Cerebellar nuclear complex (tissue), 1 donor: ENCODE measurements around the gene GALNT17.

Source experiments
- DNase-seq, 2 experiments: peaks; one replicate each; lab custom pipeline; 2025; lab: John Stamatoyannopoulos, UW

Gene GALNT17

GRCh38 chr7:71507680-71508602, 376.0 kb downstream of the GALNT17 start:
- DNase-seq: no peak

GRCh38 chr7:71509381-71509780, 377.4 kb downstream of the GALNT17 start:
- DNase-seq: no peak

GRCh38 chr7:71511361-71511807, 379.4 kb downstream of the GALNT17 start:
- DNase-seq: no peak

GRCh38 chr7:71517940-71518699, 386.2 kb downstream of the GALNT17 start:
- peak in 1 of 2 experiments; percentile 9 for DNase-seq

GRCh38 chr7:71518880-71519279, 386.9 kb downstream of the GALNT17 start:
- no peak for DNase-seq

- no peak for DNase-seq
These were observed 389.6 kb downstream of the GALNT17 start for GRCh38 chr7:71521506-71521905.

GRCh38 chr7:71526106-71526505, 394.2 kb downstream of the GALNT17 start:
- DNase-seq: no peak

- no peak for DNase-seq
These were observed 395.3 kb downstream of the GALNT17 start for GRCh38 chr7:71527213-71527612.

- DNase-seq: peak in 1 of 2 experiments; percentile 41
These were observed 403.7 kb downstream of the GALNT17 start for GRCh38 chr7:71535616-71536015.

GRCh38 chr7:71538210-71538609, 406.3 kb downstream of the GALNT17 start:
- no peak for DNase-seq

GRCh38 chr7:71539615-71540014, 407.7 kb downstream of the GALNT17 start:
- no peak for DNase-seq

GRCh38 chr7:71541707-71542353, 409.9 kb downstream of the GALNT17 start:
- DNase-seq: no peak

- DNase-seq: no peak
These were observed 411.5 kb downstream of the GALNT17 start for GRCh38 chr7:71543396-71543795.

GRCh38 chr7:71544816-71545215, 412.9 kb downstream of the GALNT17 start:
- DNase-seq: no peak

- DNase-seq: no peak
These were observed 415.5 kb downstream of the GALNT17 start for GRCh38 chr7:71547426-71547825.

- no peak for DNase-seq
These were observed 416.8 kb downstream of the GALNT17 start for GRCh38 chr7:71548746-71549145.

GRCh38 chr7:71553306-71553705, 421.4 kb downstream of the GALNT17 start:
- no peak for DNase-seq

- no peak for DNase-seq
These were observed 423.8 kb downstream of the GALNT17 start for GRCh38 chr7:71555758-71556157.

GRCh38 chr7:71558806-71559613, 427.1 kb downstream of the GALNT17 start:
- no peak for DNase-seq

GRCh38 chr7:71560354-71560995, 428.5 kb downstream of the GALNT17 start:
- no peak for DNase-seq

GRCh38 chr7:71563276-71563675, 431.3 kb downstream of the GALNT17 start:
- no peak for DNase-seq
